ENCODE measurements around the gene CIAO3. TPM values are rescaled to one million over a fixed set of nuclear protein-coding genes. Genes with fewer than 3 reads are reported as not detected.

Gene CIAO3
- total RNA-seq, 1 donor from 2014 or later = 43.1 TPM

DNA sequence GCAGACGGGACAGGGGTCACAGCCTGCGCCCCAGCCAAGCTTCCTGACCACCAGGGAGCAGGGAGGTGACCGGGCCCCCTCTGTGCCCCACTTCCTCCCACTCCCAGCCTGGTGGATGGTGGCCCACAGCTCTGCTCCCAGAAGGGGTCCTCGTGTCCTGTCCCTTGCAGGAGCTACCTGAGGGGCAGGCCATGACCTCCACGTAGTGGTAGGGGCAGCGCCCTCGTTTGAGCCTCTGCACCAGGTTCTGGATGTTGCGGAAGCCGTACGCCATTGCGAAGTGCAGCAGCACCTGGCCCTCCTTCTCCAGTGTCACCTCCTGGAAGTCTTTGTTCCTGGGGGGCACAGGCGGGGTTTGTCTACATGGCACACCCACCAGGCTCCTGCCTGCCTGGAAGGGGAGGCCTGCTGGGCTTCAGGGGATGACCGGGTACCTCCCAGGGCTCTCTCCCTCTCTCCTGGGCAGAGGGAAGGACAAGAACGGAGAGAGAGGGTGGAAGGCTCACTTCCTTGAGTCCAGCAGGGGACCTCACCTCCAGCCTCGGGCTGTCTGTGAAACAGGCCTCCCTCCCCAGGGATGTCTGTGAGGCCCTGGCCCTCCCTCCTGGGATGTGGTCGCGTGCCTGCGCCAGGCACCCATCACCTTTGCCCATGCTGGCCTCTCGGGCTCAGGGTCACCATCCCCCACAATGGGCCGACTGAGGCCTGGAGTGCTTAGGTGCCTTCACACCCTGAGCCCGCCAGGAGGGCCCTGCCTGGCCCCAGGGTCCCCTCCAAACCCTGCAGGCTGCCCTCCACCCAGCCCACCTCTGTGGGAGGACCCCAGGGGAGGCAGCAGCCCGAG lies 9.9 kb downstream of the CIAO3 start:
- POLR2A ChIA-PET = interaction anchor here (2.4 kb wide), 1 partner anchor 10 kb away, joined by 10 read pairs; the partner anchor contains the start of gene ANTKMT
- Mint-ChIP-seq H3K36me3 (ENCODE audit: low read depth) (peaks cover 31% of the 10 kb centered on the region), H3K27me3 (no peaks in the 10 kb centered on the region), H3K4me1 (no peaks in the 10 kb centered on the region), H3K4me3 (no peak overlapping the region), H3K27ac (no peak overlapping the region), H3K9me3 (no peaks in the 10 kb centered on the region)
- CTCF ChIA-PET = no interaction called here
- TF ChIP-seq, protein P1, sequence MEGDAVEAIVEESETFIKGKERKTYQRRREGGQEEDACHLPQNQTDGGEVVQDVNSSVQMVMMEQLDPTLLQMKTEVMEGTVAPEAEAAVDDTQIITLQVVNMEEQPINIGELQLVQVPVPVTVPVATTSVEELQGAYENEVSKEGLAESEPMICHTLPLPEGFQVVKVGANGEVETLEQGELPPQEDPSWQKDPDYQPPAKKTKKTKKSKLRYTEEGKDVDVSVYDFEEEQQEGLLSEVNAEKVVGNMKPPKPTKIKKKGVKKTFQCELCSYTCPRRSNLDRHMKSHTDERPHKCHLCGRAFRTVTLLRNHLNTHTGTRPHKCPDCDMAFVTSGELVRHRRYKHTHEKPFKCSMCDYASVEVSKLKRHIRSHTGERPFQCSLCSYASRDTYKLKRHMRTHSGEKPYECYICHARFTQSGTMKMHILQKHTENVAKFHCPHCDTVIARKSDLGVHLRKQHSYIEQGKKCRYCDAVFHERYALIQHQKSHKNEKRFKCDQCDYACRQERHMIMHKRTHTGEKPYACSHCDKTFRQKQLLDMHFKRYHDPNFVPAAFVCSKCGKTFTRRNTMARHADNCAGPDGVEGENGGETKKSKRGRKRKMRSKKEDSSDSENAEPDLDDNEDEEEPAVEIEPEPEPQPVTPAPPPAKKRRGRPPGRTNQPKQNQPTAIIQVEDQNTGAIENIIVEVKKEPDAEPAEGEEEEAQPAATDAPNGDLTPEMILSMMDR (IDR thresholded peaks at IDR 0.05) = no peak
- ATAC-seq (ENCODE audit: low read depth) = no peak
- intact Hi-C loops (cut with micrococcal nuclease) = no loop called here
- DNase-seq = no peak

- TF ChIP-seq, protein P1 (IDR thresholded peaks at IDR 0.05) = no peak
- DNase-seq (no peak), ATAC-seq (ENCODE audit: low read depth) (no peak)
- Mint-ChIP-seq H3K9me3 (no peaks in the 10 kb centered on the region), H3K4me3 (no peak overlapping the region), H3K36me3 (ENCODE audit: low read depth) (peaks cover 23% of the 10 kb centered on the region), H3K27ac (no peak overlapping the region), H3K27me3 (no peaks in the 10 kb centered on the region), H3K4me1 (peaks cover 2% of the 10 kb centered on the region)
- ChIA-PET CTCF (interaction anchor here (1.4 kb wide), 1 partner anchor 18 kb away, joined by 4 read pairs; no protein-coding TSS in a partner anchor), POLR2A (interaction anchor here (1.0 to 2.4 kb wide), 2 partner anchors 9 to 14 kb away, joined by 3 to 10 read pairs; partner anchors contain the start of gene ANTKMT)
- intact Hi-C loops (cut with micrococcal nuclease) = no loop called here
Observed at GRCh38 chr16:729768-730665, 10.8 kb downstream of the CIAO3 start.

DNA sequence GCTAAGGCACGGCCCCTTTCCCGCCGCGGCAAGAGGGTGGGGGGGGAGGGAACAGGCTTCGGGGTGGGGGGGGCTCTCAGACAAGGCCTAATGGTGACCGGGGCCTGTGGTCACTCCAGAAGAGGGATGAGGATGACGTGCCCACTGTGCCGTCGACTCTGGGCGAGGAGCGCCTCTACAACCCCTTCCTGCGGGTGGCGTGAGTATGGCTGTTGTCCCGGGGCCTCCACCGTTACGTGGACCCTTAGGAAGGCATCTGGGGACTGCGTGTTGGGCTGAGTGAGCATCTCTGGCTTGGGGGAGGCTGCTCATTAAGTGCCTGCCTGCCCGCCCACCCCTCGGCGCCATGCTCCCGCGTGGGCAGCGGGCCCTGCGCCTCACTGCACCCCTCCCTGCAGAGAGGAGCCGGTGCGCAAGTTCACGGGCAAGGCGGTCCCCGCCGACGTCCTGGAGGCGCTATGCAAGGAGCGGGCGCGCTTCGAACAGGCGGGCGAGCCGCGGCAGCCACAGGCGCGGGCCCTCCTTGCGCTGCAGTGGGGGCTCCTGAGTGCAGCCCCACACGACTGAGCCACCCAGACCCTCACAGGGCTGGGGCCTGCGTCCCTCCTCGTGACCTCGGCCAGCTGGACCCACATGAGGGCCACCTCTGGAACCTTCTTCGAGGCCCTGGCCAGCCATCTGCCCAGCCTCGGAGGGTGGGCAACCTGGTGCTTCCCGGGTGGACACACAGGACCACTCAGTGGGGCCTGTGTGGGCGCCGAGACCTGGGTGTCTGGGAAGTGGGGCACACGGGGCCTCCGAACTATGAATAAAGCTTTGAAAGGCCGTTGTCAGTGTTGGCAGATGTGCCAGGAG lies 11.7 kb downstream of the CIAO3 start:
- no peak for DNase-seq
- ATAC-seq (ENCODE audit: low read depth) = no peak
- Mint-ChIP-seq H3K27ac (no peak overlapping the region), H3K4me3 (peak overlapping the region; percentile 69), H3K36me3 (ENCODE audit: low read depth) (peaks cover 16% of the 10 kb centered on the region), H3K4me1 (peaks cover 2% of the 10 kb centered on the region), H3K27me3 (no peaks in the 10 kb centered on the region), H3K9me3 (no peaks in the 10 kb centered on the region)
- TF ChIP-seq, protein P1 (IDR thresholded peaks at IDR 0.05) = no peak
- POLR2A ChIA-PET = interaction anchor here (1.0 to 3.2 kb wide), 4 partner anchors 8 to 39 kb away, joined by 3 to 11 read pairs (median 8); partner anchors contain the start of genes ANTKMT and WDR24
- CTCF ChIA-PET = interaction anchor here (1.4 kb wide), 1 partner anchor 17 kb away, joined by 4 read pairs; no protein-coding TSS in a partner anchor
- intact Hi-C loops (cut with micrococcal nuclease) = loop anchor here (1.0 kb wide), 1 partner anchor 12 kb away; no protein-coding TSS in a partner anchor

DNA sequence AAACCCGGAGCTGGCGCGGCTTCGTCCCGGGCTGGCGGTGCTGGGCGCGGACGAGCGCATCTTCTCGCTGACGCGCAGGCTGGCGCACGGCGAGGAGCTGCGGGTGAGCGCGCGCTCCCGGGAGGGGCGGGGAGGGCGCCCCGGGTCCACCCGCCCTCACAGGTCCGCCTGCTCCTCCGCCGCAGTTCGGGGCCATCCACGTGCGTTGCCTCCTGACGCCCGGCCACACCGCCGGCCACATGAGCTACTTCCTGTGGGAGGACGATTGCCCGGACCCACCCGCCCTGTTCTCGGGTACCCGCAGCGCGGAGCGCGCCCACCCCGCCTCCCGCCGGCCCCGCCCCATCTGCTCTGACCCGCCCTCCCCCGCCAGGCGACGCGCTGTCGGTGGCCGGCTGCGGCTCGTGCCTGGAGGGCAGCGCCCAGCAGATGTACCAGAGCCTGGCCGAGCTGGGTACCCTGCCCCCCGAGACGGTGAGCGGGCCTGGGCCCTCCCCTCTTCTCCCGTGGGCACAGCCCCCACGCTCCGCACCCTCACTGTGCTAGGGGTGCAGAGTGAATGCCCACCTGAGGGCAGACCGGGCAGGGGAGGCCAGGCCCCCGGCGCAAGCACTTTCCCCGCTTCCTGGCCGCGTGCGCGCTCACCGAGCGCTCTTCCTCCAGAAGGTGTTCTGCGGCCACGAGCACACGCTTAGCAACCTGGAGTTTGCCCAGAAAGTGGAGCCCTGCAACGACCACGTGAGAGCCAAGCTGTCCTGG lies 12.5 kb downstream of the CIAO3 start:
- no peaks in the 10 kb centered on the region for H3K9me3 Mint-ChIP-seq
- TF ChIP-seq, protein P1 (IDR thresholded peaks at IDR 0.05) = no peak
- ATAC-seq (ENCODE audit: low read depth) (peak; percentile 66), DNase-seq (peak; percentile 71)
- no peaks in the 10 kb centered on the region for H3K27me3 Mint-ChIP-seq
- CTCF ChIA-PET = interaction anchor here (1.0 kb wide), 1 partner anchor 13 kb away, joined by 3 read pairs; the partner anchor contains the start of gene METRN
- intact Hi-C loops (cut with micrococcal nuclease) = loop anchor here (1.0 kb wide), 1 partner anchor 13 kb away; no protein-coding TSS in a partner anchor
- peak overlapping the region; percentile 69 for H3K4me3 Mint-ChIP-seq
- peaks cover 4% of the 10 kb centered on the region for H3K4me1 Mint-ChIP-seq
- no peak overlapping the region for H3K27ac Mint-ChIP-seq
- peaks cover 14% of the 10 kb centered on the region for H3K36me3 Mint-ChIP-seq (ENCODE audit: low read depth)
- POLR2A ChIA-PET = interaction anchor here (0.5 to 3.2 kb wide), 9 partner anchors 8 to 60 kb away, joined by 3 to 11 read pairs (median 5); partner anchors contain the start of genes CHTF18, CIAO3, METRN and RPUSD1

All from activated B cell treated with CpG ODN at 0.5 μM for 24 hours (primary cell).